NOMO-1 (cell line): ENCODE data around the gene PCDH9.
"Not testable (repeated sequence)": the region's sequence is repeated elsewhere in the genome, so short reads cannot be mapped to it uniquely, and the experiment has no call there.

Source experiments
- DNase-seq, 2 experiments: peaks; one replicate each; lab custom pipeline; 2025; ENCODE audit not compliant: unreplicated experiment in 2 of 2; lab: John Stamatoyannopoulos, UW

The PCDH9 gene

DNA sequence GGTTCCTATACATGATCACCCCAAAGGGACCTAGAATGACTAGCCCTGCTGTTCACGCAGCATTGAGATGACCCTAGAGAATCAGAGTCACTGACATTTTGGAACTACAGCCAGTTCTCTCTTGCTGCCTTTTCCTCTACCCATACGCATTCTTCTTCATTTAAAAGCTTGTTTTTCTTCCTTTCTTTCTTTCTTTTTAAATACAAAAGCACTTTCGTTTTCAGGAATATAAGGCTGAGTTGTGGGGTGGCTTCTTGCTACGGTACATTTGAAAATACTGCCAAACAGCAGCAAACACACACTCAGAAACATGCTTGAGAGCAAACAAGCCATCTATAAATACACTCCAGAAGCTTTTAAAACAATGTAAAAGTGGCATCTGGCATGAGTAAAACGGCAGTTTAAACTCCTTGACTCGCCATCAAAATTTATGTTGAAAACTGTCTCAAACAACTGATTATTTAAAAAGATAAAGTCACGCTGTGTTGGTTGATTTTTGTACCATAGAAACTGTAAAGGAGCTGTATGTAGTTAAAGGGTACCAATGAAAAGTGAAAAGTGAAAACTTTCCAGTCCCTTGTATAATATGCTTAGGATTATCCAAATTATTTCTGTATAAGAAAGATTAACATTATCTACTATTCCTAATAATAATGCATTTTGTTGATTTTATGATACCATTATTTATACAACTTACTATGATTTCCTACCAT lies 95.6 kb downstream of the PCDH9 start:
- DNase-seq: no peak

DNA sequence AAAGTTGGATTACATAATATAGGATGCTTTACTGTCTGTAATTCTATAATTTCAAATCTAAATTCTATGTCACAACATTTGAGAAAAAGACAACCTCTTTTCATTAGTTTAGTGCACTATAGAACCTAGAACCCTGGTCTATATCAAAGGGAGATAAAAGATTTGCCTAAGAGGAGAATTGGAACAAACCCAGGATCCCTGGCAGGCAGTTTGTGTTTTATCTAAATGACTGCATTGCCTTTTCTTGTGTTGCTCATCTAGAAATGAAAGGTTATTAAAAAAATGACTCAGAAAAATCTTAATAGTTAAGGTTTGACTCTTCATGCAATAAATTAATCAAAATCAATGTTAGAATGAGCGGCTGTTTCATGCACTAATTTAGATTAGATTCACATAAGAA lies 96.7 kb downstream of the PCDH9 start:
- DNase-seq: no peak

DNA sequence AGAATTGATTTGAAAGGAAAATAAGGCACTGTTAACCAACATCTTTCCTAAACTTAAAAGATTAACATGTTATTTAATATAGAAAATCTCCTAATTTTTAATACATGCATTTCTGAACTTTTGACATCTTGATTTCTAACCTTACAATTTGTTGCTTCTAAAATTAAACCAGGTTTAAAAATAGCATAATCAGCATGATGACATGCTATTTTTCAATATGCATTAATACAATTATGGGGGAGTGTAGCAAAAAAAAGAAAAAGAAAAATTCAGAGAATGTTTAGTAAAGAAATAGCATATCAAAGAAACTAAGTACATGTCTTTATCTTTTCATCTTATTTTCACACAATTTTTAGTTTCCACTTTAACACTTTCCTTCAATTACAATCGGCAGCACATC lies 98.7 kb downstream of the PCDH9 start:
- DNase-seq: no peak

DNA sequence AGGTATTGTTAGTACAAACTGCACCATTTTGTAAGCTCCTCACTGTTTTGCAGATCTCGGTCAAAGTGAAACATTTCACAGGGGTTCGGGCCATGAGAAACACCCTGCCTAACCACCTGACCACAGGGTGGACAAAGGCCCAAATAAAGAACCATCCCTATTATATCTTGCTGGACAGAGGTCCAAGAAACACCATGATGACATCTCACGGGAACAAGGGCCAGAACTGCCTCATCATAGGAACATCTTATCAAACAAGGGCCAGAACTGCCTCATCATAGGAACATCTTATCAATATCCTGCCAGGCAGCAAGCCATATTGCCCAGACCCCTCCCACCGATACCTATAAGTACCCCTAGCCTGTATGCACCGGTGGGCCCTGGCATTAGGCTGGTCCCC lies 99.7 kb downstream of the PCDH9 start:
- DNase-seq: no peak

DNA sequence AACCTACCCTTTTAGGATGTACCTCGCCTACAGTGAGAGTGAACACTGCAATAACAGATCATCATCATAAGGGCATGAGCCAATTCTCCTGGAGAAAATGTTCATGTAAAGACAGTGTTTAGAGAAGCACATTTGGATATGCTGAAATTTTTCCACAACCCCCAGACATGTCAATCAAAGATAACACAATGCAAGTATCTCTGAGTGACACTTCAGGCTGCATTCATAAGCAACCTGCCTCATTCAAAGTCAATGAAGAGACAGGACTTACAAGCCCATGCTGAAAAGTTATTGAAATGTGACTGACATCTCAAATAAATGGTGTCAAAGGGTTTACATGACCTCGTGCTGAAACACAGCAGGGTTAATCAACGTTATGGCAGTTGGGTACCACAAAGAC lies 102.0 kb downstream of the PCDH9 start:
- no peak for DNase-seq

DNA sequence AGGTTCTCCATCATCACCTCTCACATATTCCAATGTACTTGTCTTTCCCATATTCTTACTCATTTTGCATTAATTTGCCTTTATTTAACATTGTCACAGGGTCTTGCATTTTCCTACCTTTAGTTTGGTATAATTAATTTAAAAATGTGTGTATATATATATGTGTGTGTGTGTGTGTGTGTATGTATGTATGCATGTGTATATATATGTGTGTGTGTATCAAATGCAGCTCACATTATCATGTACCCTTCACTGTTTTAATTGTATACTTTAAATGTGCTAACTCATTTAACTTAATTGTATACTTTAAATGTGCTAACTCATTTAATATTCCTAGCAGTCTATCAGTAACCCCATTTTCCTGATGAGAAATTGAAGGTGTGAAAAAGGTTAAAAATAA lies 104.5 kb downstream of the PCDH9 start:
- DNase-seq: no peak

DNA sequence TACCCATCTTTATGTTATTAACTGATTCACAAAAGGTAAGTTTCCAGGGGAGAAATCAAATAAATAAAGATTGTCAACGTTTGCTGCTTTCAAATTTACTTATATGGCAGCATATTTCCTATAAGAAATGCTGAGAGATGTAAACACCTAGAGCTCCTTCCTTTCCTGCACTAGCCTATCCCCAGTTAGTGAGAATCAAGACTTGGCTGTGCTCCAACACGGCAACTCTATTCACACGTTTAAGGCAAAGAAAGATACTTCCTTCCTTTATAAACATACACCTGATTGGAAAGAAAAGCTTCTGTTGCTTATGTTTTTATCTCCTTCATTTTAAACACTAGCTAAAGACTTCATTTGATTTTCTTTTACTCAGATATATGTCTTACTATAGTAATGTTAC lies 107.0 kb downstream of the PCDH9 start:
- no peak for DNase-seq

DNA sequence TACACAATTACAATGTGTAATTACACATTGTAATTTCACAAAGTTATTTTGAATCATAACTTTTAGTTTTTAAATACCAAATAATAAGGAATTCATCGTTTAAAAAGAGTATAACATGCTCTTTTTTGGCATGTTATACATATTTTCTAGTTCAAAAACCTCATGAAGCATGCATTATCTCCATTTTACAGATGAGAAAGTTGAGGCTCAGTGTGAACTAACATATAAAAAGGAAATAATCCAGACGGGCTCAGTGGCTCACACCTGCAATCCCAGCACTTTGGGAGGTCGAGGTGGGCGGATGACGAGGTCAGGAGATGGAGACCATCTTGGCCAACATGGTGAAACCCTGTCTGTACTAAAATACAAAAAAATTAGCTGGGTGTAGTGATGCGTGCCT lies 107.9 kb downstream of the PCDH9 start:
- DNase-seq: no peak

DNA sequence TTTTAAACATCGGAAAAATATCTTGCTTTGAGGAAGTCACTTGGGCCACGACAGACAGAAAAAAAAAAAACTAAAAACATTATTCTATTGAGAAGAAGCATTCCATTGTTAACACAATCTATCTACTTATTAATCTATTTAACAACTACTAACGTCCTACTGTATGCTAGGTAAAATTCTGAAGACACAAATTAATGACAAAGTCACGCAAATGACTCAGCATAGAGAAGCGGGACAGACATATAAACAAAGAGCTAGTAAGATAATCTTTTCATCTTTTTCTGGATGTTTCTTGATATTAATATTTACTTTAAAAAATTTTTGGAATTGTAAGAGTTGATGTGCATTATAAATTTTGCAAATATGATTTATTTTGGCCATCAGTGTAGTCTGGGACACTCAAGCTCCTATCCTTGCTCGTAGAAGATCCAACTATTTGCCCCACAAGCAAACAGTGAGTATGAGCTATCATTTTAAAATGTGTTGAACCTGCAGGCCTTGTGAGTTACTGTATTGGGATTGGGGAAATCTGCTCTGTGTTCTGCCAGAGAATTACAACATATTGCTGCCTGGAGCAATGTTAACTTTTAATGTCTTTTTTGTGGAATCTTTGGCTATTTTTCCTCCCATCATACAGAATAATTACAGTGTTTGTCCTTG lies 109.1 kb downstream of the PCDH9 start:
- DNase-seq: no peak

DNA sequence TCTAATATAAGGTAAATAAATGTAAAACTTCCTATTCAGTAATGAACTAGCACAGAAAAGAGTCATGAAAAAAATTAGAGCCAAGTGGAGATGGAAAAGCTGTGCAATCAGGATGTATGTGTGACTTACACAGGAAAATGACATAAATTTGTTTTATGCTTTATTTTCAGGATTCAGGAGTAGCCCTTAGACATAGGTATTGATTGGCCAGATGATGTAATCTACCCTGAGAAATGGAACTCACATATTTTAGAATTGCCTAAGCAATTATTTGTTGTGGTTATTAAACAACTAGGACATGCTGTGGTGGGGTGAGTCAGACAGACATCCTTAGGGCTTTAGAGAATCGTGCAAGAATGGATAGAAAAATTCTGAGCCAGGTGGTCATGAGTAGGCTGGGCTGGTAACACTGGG lies 110.6 kb downstream of the PCDH9 start:
- DNase-seq: no peak

DNA sequence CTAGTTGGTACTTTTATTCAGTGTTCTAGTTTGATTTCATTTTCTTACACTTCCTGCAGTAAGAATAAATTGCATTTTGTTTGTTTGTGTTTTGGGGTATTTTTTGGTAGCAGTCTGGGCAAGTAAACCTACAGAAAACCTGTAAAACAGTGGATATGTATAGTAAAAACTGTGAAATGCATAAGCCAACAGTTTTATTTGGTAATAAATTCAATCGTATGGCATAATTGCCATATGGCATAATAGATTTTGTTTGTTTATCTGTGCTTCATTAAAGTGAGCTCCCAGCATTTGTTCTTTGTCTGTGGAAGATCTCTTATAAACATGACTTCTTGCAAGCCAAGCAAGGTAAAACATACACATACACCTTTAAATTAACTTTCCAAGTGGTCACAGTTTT lies 111.9 kb downstream of the PCDH9 start:
- DNase-seq: no peak

DNA sequence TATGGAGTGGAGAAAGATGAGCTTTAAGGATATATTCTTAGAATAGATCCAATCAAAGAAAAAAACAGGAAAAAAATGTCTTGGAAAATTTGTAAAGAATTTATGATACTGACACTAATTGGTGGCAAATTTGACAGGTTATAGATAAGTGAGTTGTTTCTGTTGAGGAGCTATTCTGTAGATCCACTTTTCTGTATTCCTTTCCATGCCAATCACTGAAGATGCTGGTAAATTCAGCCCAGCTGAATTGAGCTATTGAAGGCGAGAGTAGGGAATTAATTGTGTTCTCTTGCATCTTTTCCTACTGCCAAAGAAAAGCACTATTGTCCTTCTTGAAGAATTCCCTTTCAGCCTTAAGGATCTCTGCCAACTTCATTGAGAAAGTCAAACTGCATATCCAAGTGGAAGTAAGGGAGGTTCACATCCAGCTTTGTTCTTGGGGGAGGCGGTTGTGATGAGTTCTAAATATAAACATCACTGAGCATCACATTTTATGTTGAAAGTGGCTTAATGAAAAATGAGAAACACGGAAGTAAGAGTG lies 113.1 kb downstream of the PCDH9 start:
- DNase-seq: no peak

DNA sequence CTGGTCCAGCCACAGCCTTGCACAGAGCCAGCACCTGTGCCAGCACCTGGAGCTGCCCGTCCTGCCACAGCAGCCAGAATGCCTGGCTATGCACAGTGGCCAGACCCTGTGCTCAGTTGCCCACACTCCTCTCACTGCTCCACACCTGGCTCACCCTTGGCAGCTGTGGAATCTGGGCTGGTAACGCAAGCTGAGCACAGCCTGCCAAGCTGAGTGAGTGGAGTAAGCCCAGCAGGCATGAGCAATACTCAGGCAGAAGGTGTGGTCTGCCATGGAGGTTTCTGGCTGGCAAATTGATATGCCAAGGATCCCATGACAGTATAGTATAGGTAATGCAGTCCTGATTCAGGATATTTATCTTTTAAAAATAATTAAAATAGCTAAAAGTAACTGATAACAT lies 122.2 kb downstream of the PCDH9 start:
- no peak for DNase-seq

DNA sequence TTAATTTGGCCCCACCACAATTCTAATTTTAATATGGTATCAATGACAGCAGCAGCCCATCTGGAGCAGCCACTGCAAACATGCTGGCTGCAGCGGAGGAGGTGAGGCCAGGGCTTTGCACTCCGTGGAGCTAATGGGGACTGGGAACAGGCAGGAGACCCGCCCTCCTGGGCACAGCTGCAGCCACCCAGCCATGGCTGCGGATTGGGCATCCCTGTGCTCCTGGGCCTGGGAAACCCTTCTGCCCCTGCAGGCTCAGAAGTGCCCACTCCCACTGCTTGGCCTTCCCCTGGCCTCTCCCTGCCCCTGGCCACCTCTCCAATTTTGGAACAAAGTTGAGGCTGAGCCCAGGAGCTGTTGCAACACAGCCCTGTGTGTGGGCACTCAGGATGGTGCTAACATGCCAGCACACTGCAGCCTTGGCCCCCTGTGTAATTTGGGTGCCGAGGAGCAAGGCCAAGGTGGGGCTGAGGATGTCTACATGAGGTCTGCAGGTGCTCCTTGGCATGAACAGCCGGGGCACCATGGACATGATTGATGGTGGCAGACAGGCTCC lies 123.6 kb downstream of the PCDH9 start:
- DNase-seq: no peak

DNA sequence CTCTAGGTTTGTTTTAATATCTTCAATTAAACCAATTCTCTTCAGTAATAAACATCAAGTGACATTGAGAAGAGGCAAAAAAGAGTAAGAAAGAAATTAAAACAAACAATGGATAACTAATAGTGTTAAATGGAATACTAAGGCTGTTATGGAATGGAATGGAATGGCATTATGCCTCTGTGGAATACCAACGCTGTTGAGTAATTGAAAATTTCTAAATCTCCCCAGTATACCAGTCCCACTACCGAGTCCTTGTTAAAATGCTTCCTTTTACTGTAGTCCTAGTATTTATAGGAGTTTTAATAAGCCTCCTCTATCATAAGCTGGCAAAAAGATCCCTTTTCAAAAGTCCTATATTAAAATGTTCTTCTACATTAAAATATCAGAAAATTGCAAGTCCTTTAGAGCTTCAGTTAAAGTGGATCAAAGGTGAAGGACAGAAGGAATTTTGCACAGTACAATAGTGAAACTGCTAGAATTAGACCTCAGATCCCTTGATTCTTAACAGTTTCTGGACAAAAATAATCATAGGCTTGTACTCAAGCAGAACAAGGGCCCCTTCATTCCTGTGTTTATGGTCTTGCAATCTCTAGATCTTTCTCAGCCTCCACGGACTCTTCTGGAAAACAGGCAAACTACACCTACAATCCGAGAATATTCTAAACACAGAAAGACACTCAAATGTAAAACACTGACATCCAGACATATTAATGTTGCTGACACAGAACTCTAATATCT lies 128.2 kb downstream of the PCDH9 start:
- DNase-seq: no peak

DNA sequence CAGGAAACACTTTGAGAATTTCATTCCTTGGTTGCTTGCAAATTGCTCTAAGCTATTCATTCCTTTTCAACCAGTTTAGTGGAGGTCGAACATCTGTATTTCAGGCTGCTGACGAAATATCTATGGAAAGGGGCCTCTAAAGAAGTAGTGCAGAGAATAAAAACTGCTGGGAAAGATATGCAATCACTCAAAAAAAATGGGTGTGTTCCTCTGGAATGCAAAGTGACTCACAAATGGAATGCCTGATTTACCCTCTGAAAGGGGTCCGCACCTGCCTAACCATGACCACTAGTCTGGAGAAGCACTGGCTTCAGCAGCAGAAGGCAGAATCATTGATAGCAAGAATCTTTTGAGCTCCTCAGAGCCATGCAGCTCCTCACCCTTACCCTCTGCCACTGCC lies 129.4 kb downstream of the PCDH9 start:
- DNase-seq: no peak

DNA sequence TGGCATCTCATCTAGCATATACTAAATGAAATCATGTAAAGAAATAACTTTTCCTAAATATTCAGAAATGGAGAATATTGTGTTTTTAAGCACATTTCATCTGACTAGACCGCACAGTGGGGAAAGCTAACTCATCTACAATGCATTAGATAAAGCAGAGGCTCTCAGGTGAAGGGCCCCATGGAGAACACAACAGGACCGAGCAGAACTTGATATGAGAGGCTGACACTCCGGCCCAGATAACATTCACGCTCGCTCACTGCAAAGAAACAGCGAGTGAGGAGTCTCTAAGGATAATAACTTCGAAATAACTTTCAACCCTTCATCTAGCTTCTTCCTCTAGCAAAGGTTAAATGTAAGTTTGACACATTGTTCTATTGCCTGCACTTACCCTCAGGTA lies 130.6 kb downstream of the PCDH9 start:
- DNase-seq: no peak

DNA sequence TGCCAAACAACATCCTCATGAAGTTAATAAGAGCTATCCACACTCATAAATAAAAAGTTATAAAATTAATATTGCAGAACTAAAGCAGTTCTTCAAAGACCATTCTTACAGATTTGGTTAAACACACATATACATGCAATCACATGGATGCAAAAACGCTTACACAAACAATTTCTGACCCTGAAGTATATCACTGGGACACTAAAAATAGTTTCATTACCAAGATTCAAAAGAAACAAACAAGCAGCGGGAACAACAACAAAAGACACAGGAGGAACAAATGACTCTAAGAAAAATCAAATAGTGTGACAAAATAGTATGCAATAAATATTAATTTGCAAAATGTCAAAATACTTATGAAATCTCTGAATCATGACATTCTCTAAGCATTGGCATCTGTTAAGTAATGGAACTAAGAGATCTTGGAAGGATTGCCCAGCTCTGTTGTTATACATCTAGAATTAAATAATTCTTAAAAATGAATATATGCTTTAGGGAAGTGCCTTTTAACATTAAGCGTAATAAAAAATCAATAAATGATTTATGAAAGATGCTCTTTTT lies 132.2 kb downstream of the PCDH9 start:
- no peak for DNase-seq

DNA sequence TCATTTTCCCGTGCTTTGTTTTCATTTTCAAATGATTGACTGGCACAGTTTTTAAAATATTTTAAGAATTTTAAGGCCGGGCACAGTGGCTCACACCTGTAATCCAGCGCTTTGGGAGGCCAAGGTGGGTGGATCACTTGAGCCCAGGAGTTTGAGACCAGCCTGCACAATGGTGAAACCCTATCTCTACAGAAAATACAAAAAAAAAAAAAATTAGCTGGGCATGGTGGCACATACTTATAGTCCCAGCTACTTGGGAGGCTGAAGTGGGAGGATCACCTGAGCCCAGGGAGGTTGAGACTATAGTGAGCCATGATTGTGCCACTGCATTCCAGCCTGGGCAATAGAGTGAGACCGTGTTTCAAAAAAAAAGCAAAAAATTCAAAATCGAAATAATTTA lies 133.2 kb downstream of the PCDH9 start:
- DNase-seq: not testable (repeated sequence)

DNA sequence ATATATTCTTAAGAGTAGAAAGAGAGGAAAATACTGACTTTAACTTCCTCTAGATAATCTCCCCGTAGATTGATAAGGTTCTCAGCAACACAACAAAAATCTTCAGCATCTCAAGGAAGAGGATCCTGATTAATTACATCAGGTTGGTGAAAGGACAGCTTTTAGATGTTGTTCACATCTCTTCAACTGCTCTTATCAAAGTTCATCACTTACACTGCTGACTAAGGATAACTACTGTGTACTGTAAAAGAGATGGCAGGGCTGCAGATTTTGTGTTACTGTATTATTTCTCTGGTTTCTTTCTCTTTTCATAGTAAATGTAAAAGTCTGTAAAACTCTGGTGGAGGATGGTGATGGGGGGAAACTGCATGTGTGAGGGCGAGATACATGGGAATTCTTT lies 133.7 kb downstream of the PCDH9 start:
- no peak for DNase-seq

DNA sequence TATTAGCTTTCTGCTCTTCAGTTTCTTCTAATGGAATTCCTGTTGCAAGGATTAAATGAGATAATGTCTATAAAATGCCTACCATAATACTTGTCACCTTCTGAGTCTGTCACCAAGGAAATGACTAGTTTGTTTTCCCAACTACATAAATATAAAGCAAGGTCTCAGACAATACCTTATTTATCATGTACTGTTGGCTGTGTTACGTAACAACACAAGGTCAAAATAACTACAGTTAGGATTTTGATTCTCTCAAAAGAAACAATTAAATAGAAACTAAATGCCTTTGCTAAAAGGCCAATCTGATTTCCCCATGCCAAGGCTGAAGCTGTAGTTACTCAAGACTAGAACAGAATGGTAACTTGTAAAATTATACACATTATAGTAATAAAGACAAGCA lies 134.5 kb downstream of the PCDH9 start:
- no peak for DNase-seq
